Suppressor macrophage (primary cell): ENCODE results near the gene ERC1.
"Not testable (repeated sequence)": the region's sequence is repeated elsewhere in the genome, so short reads cannot be mapped to it uniquely, and the experiment has no call there.

Source experiments
- DNase-seq, 4 experiments: peaks; one replicate each; pipeline ENCODE4 v3.0.0-alpha.2; 2020 to 2022

The ERC1 gene

DNA sequence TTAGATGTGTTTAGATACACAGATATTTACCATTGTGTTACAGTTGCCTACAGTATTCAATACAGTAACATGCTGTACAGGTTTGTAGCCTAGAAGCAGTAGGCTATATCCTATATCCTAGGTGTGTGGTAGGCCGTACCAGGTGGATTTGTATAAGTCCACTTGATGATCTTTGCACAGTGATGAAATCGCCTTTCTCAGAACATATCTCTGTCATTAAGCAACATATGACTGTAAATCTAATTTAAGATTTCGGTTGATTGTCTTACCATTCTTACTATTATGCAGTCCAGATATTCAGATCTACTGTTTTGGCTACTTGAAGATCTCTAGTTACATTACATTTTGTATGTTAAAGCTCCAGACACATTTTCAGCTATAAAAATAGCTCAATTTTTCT lies 39.8 kb downstream of the ERC1 start:
- no peak for DNase-seq

DNA sequence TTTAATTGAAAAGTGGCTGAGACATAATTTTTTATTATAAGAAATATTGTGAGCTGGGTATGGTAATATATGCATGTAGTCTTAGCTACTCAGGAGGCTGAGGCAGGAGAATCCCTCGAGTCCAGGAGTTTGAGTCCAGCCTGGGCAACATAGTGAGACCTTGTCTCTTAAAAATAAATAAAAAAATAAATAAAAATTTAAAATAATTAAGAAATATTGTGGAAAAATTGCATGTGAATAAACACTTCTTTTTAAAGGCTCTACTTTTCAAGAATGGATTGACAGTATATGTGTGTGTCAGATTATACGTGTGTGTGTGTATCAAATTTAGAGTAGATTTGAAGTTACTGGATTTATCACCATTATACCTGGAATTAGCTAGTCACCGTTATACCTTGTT lies 43.2 kb downstream of the ERC1 start:
- no peak for DNase-seq

DNA sequence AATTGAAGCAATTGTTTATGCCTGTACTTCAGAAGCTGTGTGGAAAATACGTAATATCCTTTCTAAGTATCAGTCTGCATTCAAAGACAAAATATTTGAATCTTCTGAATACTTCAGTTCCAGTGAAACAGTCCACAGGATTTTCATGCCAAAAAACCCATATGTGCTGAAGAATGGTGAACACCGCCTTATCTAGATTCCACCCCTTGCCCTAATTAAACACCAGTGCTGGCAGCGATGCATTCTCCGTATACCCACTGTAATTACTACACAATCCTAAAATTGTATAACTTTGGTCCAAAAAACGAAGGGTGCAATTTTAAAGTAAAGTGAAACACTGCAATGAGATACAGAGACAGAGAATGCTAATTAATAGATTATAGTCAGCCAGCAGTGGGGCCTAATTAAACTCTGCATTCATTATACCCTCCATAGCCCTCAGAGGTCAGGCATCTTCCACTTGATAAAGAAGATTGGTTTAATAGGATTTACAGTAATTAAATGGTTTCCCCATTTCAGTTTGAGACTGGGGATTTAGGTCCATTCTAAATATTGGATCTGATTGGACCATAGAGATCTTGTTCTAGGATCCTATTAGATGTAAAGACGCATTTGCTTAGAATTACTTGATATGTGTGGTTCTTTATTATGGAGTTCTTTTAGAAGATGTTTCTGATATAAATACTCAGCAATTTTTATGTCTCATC lies 43.9 kb downstream of the ERC1 start:
- DNase-seq = no peak

DNA sequence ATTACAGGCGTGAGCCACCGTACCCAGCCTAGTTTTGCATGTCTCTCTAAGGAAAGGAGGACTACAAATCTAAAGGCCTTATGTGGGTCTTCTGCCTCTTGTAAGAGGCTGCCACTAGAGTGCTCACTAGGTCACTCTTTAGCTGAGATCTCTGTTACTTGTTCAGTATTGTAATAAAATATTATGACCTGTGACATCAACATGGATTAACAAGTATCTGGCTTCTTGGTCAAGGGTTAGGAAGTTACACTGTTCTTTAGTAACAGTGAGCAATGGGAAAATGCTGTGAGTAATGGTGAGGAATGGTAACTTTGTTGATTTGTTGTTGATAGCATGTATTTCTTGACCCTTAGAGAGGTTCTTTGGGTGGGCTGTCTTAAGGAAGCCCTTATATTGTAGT lies 50.5 kb downstream of the ERC1 start:
- no peak for DNase-seq

DNA sequence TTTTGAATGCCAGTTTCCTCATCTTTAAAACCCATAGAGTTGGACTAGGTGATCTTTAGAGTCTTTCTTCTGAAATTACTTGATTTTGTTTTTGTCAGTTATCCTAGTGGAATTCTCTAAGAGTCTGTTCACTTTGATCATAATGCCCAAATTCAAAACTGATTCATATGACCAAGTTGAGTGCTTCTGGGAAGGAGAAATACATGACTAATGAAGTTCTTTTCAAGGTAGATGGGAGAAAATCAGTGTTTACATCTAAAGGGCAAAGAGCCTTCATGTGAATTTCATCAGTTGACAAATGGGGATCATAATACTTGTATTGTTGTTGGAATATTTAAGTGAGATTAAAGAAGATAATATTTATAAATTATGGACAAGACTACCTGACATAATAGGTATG lies 53.2 kb downstream of the ERC1 start:
- DNase-seq = no peak

DNA sequence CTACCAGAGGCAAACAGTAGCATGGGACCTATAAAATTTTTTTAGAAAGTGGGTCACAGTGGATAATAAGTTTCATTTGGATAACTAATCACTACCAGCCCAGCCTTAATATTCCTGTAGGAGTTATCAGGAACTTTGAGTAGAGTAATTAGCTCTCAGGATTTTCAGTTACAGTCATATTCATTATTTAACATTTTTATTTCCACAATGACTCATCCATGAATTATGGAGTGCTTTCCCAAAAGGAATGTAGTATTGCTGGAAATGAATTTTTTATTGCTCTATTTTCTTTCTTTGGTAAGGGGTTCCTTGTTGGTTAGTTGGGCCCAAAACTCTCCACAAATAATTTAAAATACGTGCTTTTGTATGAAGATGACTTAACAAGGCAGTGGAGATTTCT lies 53.7 kb downstream of the ERC1 start:
- no peak for DNase-seq

DNA sequence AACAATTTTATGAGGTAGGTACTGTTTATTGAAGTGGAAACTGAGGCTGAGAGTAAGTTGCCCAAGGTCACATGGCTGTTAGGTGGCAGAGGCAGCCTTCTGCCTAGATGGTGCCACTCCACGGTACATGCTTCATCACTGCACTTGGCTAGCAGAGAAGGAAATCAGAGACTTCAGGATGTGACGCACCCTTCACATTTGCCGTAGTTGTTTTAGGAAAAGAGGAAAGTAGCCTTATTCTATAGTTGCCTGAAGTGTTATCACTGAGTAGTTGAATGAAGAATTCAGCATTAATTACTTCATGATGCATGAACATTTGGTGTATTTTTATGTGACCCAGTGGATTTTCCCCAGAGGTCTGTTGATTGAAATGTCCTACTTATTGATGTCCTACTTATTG lies 55.7 kb downstream of the ERC1 start:
- peak; percentile 19 to 48 (median 34) for DNase-seq

DNA sequence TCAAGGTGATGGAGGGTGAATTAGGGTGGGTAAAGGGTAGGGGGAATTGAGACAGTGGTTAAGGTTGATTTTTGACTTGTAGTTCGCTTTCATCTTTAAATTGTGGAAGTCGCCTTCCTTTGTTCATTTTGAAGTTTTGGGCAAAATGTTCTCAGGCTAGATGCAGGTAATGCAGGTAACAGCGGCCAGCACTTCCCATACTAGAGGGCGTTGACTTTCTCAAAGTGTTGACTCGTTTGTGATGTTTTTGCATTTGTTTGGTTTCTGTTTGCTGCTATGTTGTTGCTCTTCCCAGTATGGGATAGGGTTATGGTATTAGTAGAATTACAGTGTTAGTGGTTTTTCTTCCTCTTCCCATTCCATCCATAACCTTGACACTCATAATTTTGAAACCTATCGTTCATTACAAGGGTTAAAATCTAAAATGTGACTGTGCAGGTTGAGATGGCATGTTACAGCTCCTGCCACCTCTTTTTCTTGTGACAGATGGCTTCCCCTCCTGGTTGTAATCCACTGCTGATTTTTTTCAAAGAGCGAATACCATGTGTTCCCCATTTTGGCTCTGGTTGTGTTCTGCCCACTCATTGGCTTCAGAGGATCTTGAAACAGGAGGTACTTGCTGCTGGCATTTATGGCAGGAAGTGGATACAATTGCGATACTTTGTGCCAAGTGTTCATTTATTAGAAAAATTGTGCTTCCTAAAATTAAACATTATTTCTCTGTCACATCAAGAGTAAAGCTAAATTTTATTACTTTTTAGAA lies 57.1 kb downstream of the ERC1 start:
- peak; percentile 74 to 91 (median 84) for DNase-seq

DNA sequence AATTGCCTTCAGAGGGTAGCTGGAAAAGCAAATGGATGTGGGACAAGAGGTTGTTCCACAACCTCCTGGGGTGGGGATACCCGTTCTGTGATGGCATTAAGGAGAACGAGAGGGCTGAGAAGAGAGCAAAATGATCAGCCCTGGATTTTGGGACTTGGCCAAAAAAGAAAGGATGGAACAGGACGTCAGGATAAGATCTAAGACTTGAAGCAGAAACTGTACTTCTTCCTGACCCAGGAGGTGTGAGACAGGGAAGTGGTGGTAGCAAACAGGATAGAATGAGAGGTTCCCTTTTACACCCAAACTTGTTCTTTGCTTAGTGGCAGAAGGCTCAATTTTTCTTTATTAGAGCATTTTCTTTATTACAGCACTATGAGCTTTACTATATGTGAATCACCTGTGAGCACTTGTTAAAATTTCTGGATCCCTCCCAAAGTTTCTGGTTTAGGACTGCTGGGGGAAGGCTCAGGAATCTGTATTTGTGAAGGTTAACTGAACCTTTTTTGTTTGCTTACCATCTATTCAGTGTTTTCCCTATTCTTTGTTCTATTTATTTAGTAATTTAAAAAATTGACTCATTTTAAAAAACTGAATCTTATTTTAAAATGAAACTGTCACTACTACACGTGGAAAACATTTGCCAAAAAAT lies 59.2 kb downstream of the ERC1 start:
- peak in 3 of 4 experiments; percentile 10 to 39 (median 28) for DNase-seq

DNA sequence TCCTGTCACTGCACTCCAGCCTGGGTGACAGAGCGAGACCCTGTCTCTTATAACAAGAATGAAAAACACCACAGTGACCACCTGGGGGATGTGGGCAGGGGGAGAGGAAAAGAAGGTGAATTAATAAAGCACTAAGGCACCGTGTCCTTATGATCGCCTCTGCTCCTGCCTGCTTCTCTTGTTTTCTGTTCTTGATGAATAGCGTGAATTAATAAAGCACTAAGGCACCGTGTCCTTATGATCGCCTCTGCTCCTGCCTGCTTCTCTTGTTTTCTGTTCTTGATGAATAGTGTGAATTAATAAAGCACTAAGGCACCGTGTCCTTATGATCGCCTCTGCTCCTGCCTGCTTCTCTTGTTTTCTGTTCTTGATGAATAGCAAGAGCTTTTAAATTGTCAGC lies 60.6 kb downstream of the ERC1 start:
- DNase-seq = not testable (repeated sequence)

DNA sequence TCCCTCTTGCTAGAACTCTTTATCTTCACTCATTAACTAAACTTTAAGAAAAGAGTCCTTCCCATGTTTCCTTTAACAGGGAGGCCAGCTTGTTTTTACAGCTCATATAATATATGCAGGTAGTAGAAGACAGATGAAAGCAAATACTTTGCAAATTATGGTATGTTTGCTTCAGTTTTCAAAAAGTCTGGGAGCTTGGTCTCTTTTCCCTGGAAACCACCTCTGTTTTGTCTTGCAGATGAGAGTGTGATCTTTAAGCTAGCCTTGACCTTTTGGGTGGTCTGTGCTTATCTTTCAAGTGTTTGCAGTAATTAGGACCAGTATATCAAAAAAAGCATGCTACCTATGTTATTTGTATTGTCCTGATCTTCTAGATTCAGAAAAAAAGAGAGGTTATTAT lies 62.7 kb downstream of the ERC1 start:
- no peak for DNase-seq

DNA sequence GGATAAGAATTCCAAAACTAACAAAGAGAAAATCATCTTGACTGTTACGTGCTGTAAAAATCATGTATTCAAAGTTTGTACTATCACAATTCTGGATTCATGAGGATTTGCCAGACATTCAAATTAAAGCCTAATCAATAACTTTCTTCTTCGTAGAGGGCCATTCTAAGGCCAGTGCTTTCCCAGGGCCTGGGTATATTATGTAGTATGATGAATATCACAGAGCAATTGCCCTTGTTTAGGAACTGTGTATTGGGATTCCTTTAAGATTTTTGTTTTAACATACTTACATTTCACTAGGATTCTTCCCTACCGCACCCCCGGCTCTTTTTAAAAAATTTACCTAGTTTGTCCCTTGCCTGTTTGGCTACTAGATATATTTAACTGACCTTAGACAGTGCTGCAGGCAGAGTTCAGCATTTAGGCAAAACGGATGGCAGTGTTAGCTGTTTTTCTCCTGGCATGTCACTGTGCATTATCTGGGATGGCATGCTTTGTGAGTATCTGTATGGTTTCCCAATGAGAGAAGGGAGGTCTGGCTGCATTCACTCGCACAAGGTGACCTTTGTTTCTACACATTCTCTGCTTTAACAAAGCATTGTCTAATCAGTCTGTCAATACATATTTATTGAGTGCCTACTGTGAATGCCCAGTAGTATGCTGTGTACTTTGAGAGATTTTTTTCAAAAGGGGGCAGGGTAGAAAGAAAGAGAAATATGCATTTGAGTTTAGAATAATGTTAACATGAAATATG lies 63.3 kb downstream of the ERC1 start:
- no peak for DNase-seq

DNA sequence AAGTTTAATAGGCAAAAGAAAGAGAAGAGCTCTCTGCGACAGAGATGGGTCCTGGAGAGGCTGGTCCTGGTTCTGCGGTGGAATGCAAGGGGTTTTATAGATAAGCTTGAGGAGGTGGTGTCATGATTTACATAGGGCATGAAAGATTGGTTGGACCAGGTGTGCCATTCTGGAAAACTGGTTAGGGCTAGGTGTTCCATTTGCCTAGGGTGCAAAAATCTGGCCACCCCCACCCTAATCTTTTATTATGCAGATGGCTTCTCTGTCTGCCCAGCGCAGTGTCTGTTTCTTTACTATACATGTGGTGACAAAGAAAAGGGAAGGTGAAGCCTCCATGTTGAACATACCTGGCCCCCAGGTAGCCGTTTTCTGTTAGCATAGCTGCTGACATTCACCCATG lies 65.4 kb downstream of the ERC1 start:
- DNase-seq = no peak

DNA sequence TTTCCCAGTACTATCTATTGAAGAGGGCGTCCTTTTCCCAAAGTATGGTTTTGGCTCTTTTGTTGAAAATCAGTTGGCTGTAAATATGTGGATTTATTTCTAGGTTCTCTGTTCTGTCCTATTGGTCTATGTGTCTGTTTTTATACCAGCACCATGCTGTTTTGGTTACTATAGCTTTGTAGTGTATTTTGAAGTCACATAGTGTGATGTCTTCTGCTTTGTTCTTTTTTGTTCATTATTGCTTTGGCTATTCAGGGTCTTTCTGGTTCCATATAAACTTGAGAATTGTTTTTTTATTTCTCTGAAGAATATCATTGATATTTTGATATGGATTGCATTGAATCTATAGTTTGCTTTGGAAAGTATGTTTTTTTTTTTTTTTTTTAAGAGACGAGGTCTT lies 67.4 kb downstream of the ERC1 start:
- DNase-seq = no peak

DNA sequence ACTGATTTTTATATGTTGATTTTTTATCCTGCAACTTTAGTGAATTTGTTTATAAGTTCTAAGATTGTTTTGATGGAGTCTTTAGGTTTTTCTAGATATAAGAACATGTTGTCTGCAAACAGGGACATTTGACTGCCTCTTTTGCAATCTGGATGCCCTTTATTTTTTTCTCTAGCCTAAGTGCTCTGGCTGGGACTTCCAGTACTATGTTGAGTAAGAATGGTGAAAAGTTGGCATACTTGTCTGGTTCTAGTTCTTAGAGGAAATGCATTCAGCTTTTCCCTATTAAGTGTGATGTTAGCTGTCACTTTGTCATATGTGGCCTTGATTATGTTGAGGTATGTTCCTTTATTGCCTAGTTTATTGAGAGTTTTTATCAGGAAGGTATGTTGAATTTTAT lies 68.1 kb downstream of the ERC1 start:
- peak; percentile 8 to 63 (median 40) for DNase-seq

DNA sequence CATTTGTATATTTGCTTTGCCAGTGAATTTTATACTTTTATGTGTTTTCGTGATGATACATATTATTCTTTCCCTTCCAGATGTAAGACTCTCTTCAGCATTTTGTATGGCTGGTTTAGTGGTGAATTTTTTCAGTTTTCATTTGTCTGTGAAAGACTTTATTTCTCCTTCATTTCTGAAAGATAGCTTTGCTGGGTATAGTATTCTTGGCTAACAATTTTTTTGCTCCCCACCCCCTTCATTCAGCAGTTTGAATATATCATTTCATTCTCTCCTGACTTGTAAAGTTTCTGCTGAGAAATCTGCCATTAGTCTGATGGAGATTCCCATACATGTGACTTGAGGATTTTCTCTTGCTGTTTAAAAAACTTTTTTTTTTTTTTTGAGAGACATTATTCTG lies 72.8 kb downstream of the ERC1 start:
- no peak for DNase-seq

DNA sequence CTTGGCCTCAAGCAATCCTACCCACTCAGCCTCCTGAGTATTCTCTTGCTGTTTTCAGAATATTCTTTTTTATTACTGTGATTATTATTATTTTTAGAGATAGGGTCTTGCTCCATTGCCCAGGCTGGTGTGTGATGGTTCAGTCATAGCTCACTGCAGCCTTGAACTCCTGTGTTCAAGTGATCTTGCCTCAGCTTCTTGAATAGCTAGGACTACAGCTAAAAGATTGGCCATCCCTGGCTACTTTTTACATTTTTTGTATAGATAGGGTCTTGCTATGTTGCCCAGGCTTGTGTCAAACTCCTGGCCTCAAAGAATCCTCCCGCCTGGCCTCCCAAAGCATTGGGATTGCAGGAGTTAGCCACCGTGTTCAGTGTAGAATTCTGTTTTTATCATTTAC lies 73.3 kb downstream of the ERC1 start:
- no peak for DNase-seq

DNA sequence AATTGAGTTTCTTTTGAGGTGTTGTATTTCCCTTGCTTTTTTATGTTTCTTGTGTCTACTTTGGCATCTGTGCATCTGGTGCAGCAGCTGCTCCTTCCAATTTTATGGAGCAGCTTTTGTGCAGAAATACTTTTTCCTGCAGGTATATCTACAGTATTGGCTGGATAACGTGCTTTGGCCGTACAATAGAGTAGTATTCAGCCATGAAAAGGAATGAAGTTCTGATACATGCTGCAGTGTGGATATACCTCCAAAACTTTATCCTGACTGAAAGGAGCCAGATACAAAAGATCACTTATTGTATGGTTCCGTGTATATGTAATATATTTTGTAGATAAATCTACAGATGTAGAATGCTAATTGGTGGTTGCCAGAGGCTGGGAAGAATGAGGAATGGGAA lies 74.6 kb downstream of the ERC1 start:
- DNase-seq = no peak

DNA sequence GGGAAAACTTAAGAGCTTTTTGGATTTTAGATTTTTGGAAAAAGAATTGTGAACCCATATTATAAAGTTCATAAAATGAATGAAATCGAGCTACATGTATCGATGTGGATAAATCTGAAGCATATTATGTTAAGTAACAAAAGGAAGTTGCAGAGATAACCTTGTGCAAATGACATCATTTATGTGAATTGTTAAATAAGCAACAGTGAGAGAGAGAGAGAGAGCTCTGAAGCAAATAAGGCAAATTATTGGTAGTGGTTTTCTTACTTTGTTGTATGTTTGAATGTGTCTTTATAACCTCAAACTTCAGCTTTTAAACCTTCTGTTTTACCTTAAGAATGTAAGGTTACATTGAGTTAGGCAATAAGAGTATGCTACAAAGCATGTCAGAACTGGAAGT lies 78.8 kb downstream of the ERC1 start:
- DNase-seq = peak in 2 of 4 experiments; percentile 42 to 54

DNA sequence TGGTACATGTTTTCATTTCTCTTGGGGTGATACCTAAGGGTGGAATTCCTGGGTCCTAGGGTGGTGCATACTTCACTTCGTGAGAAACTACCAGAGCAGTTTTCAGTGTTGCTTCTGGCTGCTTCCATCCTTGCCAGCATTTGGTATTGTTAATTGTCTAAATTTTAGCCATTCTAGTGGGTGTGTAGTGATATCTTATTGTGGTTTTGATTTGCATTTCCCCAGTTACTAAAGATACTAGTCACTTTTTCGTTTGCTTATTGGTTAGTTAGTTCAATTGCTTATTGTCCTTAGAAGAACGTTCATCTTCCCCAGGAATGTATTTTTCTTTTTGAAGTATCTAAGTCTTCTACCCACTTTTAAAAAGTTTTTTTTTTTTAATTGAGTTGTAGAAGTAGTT lies 80.2 kb downstream of the ERC1 start:
- DNase-seq = no peak

DNA sequence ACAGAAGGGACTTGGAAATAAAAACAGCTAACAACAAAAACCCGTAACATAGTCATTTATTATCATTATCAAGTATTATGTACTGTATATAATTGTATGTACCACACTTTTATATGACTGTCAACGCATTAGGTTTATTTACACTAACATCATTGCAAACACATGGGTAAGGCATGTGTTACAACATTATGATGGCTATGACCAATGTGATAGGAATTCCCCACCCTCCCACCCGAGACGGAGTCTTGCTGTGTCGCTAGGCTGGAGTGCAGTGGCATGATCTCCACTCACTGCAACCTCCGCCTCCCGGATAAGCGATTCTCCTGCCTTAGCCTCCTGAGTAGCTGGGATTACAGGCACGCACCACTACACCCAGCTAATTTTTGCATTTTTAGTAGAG lies 82.6 kb downstream of the ERC1 start:
- no peak for DNase-seq

DNA sequence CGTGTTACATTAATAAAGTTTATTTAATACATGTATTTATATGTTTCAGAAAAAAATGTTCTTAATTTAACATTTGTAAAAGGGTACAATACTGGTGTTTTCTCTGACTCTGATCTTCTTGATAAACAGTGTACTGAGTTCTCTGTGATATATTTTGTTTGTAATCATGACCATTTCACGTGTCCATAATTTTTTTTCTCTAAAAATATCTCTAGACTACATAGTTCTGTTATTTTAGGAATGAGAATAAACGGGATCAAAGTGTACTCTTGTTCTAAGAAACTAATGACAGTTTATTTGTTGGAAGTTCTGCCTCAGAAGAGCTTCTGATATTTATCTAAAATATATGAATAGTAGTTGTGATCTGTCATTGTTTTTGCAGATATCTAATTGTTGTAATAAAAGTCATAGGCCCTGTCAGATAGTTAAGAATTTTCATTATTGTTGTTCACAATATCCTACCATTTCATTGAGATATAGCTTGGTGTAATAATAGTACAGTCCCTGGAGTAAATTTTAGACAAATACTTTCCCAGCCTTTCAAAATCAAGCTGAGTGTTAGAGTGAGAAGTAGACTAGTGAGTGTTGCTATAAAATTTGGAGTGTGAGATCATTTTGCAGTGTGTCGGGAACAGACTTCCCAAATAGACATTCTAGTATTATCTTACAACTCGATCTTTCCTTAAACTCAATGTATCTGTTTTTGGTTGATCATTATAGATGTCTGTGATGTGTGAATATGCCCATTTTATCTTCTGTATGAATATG lies 86.2 kb downstream of the ERC1 start:
- no peak for DNase-seq
